ENCODE results near the gene SEH1L. TPM values are rescaled to one million over a fixed set of nuclear protein-coding genes. Genes with fewer than 3 reads are reported as not detected.
A peak's percentile ranks its signal among the peaks of the same experiment; 100 is the strongest.

The SEH1L gene
- total RNA-seq, 4 donors from 2014 or later: 9.4 to 29.1 (median 18.2) TPM

- intact Hi-C loops (cut with DNase I; ENCODE audit: low total_unique reads): no loop called here
- in situ Hi-C loops (cut with MboI; ENCODE audit: low pct_ligation_motif_present in 1 of 4, low pct_unique_long_range_greater_than_20kb in 1 of 4, low sequenced_read_pairs in 3 of 4): loop anchor here (10.0 to 25.0 kb wide), 3 partner anchors 186 to 544 kb away; partner anchors contain the start of gene AFG3L2 (in 4 of the 4)
Measured at GRCh38 chr18:12930908-12931307, 16.9 kb upstream of the SEH1L start.

GRCh38 chr18:12933327-12933726 lies 14.5 kb upstream of the SEH1L start:
- in situ Hi-C loops (cut with MboI; ENCODE audit: low pct_ligation_motif_present in 1 of 4, low pct_unique_long_range_greater_than_20kb in 1 of 4, low sequenced_read_pairs in 3 of 4) (loop anchor here (10.0 to 25.0 kb wide), 3 partner anchors 189 to 546 kb away; partner anchors contain the start of gene AFG3L2 (in 4 of the 4)), intact Hi-C loops (cut with DNase I; ENCODE audit: low total_unique reads) (loop anchor here (2.0 kb wide), 1 partner anchor 203 kb away; no protein-coding TSS in a partner anchor)
- no peak overlapping the region for H3K4me3 ChIP-seq
- H3K27ac ChIP-seq: no peak overlapping the region
- no peaks in the 10 kb centered on the region for H3K36me3 ChIP-seq
- TF ChIP-seq CTCF (IDR thresholded peaks at IDR 0.05) (no peak), EP300 (IDR thresholded peaks at IDR 0.05; ENCODE audit: low read depth) (no peak), POLR2AphosphoS5 (IDR thresholded peaks at IDR 0.05) (no peak), POLR2A (IDR thresholded peaks at IDR 0.05) (no peak)
- no peak for DNase-seq
- H3K9me3 ChIP-seq: no peaks in the 10 kb centered on the region
- H3K27me3 ChIP-seq: no peaks in the 10 kb centered on the region
- peaks cover 0 to 6% (median 1%) of the 10 kb centered on the region in 4 donors for H3K4me1 ChIP-seq

More at GRCh38 chr18:12930908-12931307, 16.9 kb upstream of the SEH1L start:
- TF ChIP-seq POLR2AphosphoS5 (IDR thresholded peaks at IDR 0.05): no peak
- no peak for TF ChIP-seq POLR2A (IDR thresholded peaks at IDR 0.05)
- TF ChIP-seq EP300 (IDR thresholded peaks at IDR 0.05; ENCODE audit: low read depth): no peak
- TF ChIP-seq CTCF (IDR thresholded peaks at IDR 0.05): no peak
- H3K4me3 ChIP-seq: no peak overlapping the region
- H3K9me3 ChIP-seq: no peaks in the 10 kb centered on the region
- peaks cover 0 to 6% (median 1%) of the 10 kb centered on the region in 4 donors for H3K4me1 ChIP-seq
- H3K27me3 ChIP-seq: no peaks in the 10 kb centered on the region
- DNase-seq: no peak
- H3K36me3 ChIP-seq: no peaks in the 10 kb centered on the region
- no peak overlapping the region for H3K27ac ChIP-seq
- WGBS, 2 donors (ENCODE audit: low coverage in 1 of 2): 71 to 74% methylated on average over 1 to 3 of the region's 3 CpGs

- in situ Hi-C loops (cut with MboI; ENCODE audit: low pct_ligation_motif_present in 1 of 4, low pct_unique_long_range_greater_than_20kb in 1 of 4, low sequenced_read_pairs in 3 of 4) (loop anchor here (5.0 to 25.0 kb wide), 5 partner anchors 190 to 547 kb away; partner anchors contain the start of gene AFG3L2 (in 4 of the 4)), intact Hi-C loops (cut with DNase I; ENCODE audit: low total_unique reads) (no loop called here)
- TF ChIP-seq POLR2A (IDR thresholded peaks at IDR 0.05) (no peak), EP300 (IDR thresholded peaks at IDR 0.05; ENCODE audit: low read depth) (no peak), CTCF (IDR thresholded peaks at IDR 0.05) (peak; percentile 77 to 93 (median 82))
- no peak overlapping the region for H3K27ac ChIP-seq
- H3K9me3 ChIP-seq: no peaks in the 10 kb centered on the region
- H3K36me3 ChIP-seq: no peaks in the 10 kb centered on the region
- peak; percentile 84 for DNase-seq
- H3K27me3 ChIP-seq: no peaks in the 10 kb centered on the region
- H3K4me3 ChIP-seq: no peak overlapping the region
- H3K4me1 ChIP-seq: peaks cover 0 to 6% (median 1%) of the 10 kb centered on the region in 4 donors
- 24 to 48% methylated on average over 4 to 11 of the region's 11 CpGs for WGBS, 2 donors (ENCODE audit: low coverage in 1 of 2)
Measured at GRCh38 chr18:12934454-12935071, 13.2 kb upstream of the SEH1L start.

GRCh38 chr18:12939162-12939561 lies 8.6 kb upstream of the SEH1L start:
- intact Hi-C loops (cut with DNase I; ENCODE audit: low total_unique reads) (loop anchor here (2.0 kb wide), 1 partner anchor 44 kb away; no protein-coding TSS in a partner anchor), in situ Hi-C loops (cut with MboI; ENCODE audit: low pct_ligation_motif_present in 1 of 4, low pct_unique_long_range_greater_than_20kb in 1 of 4, low sequenced_read_pairs in 3 of 4) (loop anchor here (5.0 to 25.0 kb wide), 5 partner anchors 194 to 552 kb away; partner anchors contain the start of gene AFG3L2 (in 4 of the 4))
- H3K9me3 ChIP-seq: no peaks in the 10 kb centered on the region
- H3K36me3 ChIP-seq: no peaks in the 10 kb centered on the region
- peaks cover 0 to 6% (median 1%) of the 10 kb centered on the region in 4 donors for H3K4me1 ChIP-seq
- no peak for DNase-seq
- no peaks in the 10 kb centered on the region for H3K27me3 ChIP-seq
- TF ChIP-seq EP300 (IDR thresholded peaks at IDR 0.05; ENCODE audit: low read depth) (no peak), POLR2A (IDR thresholded peaks at IDR 0.05) (no peak), POLR2AphosphoS5 (IDR thresholded peaks at IDR 0.05) (no peak), CTCF (IDR thresholded peaks at IDR 0.05) (no peak)
- H3K27ac ChIP-seq: no peak overlapping the region
- H3K4me3 ChIP-seq: no peak overlapping the region
- WGBS, 2 donors (ENCODE audit: low coverage in 1 of 2): 96% methylated on average over 2 of the region's 2 CpGs; no CpG with 5 or more reads in 1 of the 2 donors

All from transverse colon (tissue), 4 donors.